Suppressor macrophage treated with lipopolysaccharide for 1 hour (primary cell): ENCODE measurements around the gene AAMDC.
A peak's percentile ranks its signal among the peaks of the same experiment; 100 is the strongest.

ENCODE experiments used
- DNase-seq, 3 donors: peaks; one replicate each; pipeline ENCODE4 v3.0.0-alpha.2; 2020 to 2022

Gene AAMDC

GRCh38 chr11:77820565-77821348, at the start of gene AAMDC, which contains the start of gene RSF1:
Gene AAMDC (plus strand): TSS chr11:77821144. CDS start chr11:77842497, 21,353 bp downstream.
Gene RSF1 (minus strand): TSS chr11:77820722. CDS start chr11:77820714, 8 bp downstream.
- DNase-seq: peak; percentile 98 to 99 (median 99)

- no peak for DNase-seq
Measured at GRCh38 chr11:77775936-77776335, 45.0 kb upstream of the AAMDC start.

- peak; percentile 8 to 56 (median 47) for DNase-seq
Measured at GRCh38 chr11:77776455-77776854, 44.5 kb upstream of the AAMDC start.

- DNase-seq: no peak
Measured at GRCh38 chr11:77778118-77778517, 42.8 kb upstream of the AAMDC start.

DNA sequence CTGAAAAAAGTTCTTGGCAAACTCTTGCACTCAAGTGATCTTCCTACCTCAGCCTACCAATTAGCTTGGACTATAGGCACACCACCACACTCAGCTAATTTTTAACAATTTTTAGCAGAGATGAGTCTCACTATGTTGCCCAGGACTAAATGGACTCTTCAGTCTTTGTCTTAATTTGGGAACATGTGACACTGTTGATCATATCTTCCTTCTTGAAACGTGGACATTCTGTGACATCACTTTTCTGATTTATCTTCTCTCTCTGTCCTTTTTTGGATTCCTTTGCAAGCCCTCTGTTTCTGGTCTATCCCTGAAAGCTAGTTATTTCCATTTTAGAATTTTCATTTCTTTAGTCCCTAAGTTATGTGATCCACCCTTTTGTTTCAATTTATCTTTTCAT, 42.4 kb upstream of the AAMDC start:
- no peak for DNase-seq

DNA sequence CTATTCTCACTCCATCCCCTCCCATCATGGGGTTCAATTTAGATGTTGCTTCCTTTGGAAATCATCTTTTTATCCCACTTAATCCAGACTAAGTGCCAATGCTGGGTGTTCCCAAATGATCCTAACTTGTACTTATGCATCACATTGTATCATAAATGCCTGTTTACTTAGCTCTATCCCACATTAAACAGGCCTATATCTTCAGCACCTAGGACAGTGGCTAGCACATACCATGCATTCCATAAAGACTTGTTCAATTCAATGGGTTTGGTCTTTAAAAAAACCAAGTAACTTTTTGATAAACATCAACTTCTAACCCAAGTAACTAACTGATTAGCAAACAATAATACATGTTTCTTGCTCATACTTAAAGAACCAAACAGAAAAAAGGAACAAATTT, 41.0 kb upstream of the AAMDC start:
- no peak for DNase-seq

GRCh38 chr11:77783025-77783424, 37.9 kb upstream of the AAMDC start:
- peak in 2 of 3 donors; percentile 52 to 58 for DNase-seq

DNA sequence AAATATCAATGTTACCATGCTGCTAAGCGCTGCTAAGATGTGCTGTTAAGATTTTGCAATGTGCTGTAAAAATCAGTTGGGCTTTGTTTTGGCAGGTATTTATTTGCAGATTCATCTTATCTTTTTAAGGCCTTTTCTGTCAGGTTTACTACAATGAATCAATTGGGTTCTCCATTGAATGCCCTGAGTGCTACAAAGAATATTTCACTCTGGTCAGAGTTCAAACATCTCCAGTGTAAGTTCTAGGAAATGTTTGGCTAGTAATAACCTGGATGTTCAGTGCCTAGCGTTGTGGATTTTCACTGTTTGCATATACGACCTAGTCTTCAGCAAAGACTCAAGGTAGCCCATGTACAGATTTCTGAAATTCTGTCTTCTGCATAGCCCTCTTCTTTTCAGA, 36.4 kb upstream of the AAMDC start:
- no peak for DNase-seq

DNA sequence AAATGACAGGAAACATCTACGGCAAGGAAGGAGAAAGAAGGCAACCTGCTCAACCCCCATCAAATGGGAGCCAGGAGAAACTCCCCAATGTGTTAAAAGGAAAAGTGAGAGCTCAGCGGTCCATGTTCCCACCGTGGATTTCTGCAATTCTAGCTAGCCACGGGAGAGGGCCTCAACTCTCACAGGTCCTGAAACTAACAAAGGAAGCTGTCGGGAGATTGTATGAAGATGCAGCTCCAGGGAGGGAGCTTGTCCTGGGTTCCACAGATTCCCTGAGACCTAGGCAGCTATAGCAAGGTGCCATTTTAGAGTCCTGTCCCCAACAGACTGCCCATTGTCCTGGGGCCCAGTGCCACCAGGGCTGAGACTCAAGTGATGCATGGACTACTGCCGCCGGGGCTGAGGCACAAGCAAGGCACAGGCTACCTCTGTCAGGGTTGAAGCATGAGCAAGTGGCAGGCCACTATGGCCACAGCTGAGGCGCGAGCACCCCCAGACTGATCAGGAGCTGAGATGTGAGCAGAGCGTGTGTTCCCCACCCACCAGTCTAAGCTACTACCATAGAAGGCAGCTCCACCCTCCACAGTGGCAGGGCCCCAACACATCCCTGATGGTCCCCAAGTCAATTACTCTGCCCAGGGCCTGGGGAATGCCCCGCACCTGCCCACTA, 31.7 kb upstream of the AAMDC start:
- DNase-seq: no peak

- no peak for DNase-seq
Measured at GRCh38 chr11:77789731-77790476, 31.0 kb upstream of the AAMDC start.

DNA sequence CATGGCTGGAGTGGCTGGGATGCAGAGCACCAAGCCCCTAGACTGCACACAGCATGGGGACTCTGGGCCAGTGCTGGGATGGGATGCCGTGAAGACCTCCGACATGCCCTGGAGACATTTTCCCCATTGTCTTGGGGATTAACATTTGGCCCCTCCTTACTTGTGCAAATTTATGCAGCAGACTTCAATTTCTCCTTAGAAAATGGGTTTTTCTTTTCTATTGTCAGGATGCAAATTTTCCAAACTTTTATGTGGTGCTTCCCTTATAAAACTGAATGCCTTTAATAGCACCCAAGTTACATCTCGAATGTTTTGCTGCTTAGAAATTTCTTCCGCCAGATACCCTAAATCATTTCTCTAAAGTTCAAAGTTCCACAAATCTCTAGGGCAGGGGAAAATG, 29.6 kb upstream of the AAMDC start:
- no peak for DNase-seq

DNA sequence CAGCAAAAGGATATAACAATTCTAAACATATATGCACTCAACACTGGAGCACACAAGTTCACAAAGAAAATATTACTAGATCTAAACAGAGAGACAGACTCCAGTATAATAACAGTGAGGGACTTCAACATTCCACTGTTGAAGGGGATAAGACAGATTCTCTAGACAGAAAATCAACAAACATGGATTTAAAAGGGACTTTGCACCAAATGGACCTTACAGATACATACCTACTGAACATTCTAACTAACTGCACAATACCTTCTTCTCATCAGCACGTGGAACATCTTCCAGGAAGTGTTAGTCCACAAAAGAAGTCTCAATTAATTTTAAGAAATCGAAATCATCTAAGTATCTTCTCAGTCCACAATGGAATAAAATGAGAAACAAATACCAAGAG, 27.0 kb upstream of the AAMDC start:
- DNase-seq: no peak

DNA sequence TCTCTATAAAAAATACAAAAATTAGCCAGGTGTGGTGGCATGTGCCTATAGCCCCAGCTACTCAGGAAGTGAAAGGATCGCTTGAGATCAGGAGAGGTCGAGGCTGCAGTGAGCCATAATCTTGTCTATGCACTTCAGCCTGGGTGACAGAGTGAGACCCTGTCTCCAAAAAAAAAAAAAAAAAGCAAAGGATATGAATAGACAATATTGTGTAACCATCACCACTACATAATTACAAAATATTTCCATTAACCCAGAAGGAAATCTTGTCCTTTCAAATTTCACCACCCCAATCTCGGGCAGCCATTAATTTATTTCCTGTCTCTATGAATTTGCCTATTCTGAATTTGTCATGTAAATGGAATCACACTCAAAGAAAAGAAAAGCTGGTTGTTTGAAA, 21.6 kb upstream of the AAMDC start:
- peak in 2 of 3 donors; percentile 30 to 43 for DNase-seq

DNA sequence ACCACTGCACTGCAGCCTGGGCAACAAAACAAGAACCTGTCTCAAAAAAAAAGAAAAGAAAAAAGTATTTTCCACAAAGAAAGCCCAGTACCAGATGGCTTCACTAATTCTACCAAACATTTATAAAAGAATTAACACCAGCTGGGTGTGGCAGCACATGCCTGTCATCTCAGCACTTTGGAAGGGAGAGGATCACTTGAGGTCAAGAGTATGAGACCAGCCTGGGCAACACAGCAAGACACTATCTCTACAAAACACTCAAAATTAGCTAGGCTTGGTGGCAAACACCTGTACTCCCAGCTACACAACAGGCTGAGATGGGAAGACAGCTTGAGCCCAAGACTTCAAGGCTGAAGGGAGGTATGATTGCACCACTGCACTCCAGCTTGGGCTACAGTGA, 20.5 kb upstream of the AAMDC start:
- DNase-seq: no peak

GRCh38 chr11:77801477-77801876, 19.5 kb upstream of the AAMDC start:
- DNase-seq: no peak

DNA sequence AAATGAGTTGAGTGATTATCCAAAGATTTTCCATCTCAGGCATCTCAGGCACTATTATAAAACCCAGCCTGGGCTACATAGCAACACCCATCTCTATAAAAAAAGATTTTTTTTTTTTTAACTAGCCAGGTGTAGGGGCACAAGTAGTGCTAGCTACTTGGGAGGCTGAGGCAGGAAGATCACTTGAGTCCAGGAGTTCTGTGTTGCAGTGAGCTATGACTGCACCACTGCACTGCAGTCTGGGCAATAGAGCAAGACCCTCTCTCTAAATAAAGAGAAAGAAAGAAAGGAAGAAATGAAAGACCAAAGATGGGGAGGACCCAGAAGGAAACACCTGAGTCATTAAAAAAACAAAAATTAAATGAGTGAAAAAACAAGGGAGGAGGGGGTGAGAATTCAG, 14.5 kb upstream of the AAMDC start:
- DNase-seq: no peak

GRCh38 chr11:77806993-77807392, 14.0 kb upstream of the AAMDC start:
- DNase-seq: no peak

GRCh38 chr11:77813256-77813655, 7.7 kb upstream of the AAMDC start:
- no peak for DNase-seq

GRCh38 chr11:77814848-77815247, 6.1 kb upstream of the AAMDC start:
- DNase-seq: no peak

- DNase-seq: no peak
Measured at GRCh38 chr11:77815459-77815858, 5.5 kb upstream of the AAMDC start.

DNA sequence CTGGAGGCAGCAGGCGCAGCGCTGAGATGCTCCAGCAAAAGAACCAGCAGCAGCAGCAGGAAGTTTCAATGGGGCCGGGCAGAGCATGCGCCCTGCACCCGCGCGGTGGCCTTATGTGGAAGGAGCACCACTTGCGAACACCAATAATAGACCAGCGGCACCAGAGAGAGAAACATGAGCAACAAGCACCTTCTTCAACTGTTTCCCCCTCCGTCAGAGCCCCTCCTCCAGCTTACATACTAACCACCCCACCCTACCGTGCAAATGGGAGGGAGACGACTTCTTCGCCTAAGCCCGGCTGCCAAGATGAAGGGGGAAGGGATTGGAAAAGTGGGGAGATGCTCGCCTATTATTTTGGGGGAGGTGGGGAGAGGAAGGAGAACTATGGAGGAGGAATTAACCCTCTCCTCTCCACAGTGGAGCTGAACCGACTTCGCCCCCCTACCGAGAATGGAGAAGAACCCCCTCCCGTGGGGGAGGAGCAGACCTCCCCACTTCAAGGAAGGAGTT, 1.5 kb upstream of the AAMDC start:
- peak; percentile 82 to 87 (median 86) for DNase-seq

- DNase-seq: peak; percentile 29 to 63 (median 38)
Measured at GRCh38 chr11:77819921-77820564, 901 bp upstream of the AAMDC start.

- DNase-seq: peak in 2 of 3 donors; percentile 24 to 33
Measured at GRCh38 chr11:77821349-77821851, 456 bp downstream of the AAMDC start.
